HG02798 (cell line): ENCODE results near the gene PADI6.
"Not testable (repeated sequence)": the region's sequence is repeated elsewhere in the genome, so short reads cannot be mapped to it uniquely, and the experiment has no call there.

Source experiments
- ATAC-seq: cut with Tn5 transposase; IDR thresholded peaks from one replicate; pipeline ENCODE4 v1.9.1; 2021; ENCODE audit warnings: mild to moderate bottlenecking; ENCODE audit not compliant: unreplicated experiment, poor library complexity

Gene PADI6

GRCh38 chr1:17371896-17372295, at the start of gene PADI6:
TSS of gene PADI6 (plus strand) at chr1:17372196. CDS start at chr1:17372246, 50 bp downstream.
- no peak for ATAC-seq

GRCh38 chr1:17328855-17329254, 43.1 kb upstream of the PADI6 start:
- no peak for ATAC-seq

- no peak for ATAC-seq
Measured at GRCh38 chr1:17329610-17330009, 42.4 kb upstream of the PADI6 start.

GRCh38 chr1:17330856-17331255, 41.1 kb upstream of the PADI6 start:
- no peak for ATAC-seq

- ATAC-seq: no peak
Measured at GRCh38 chr1:17333081-17333480, 38.9 kb upstream of the PADI6 start.

GRCh38 chr1:17335821-17336710, 35.9 kb upstream of the PADI6 start:
- ATAC-seq: no peak

- ATAC-seq: no peak
Measured at GRCh38 chr1:17338706-17339493, 33.1 kb upstream of the PADI6 start.

GRCh38 chr1:17339521-17339920, 32.5 kb upstream of the PADI6 start:
- no peak for ATAC-seq

- no peak for ATAC-seq
Measured at GRCh38 chr1:17340358-17340757, 31.6 kb upstream of the PADI6 start.

- ATAC-seq: no peak
Measured at GRCh38 chr1:17342014-17342441, 30.0 kb upstream of the PADI6 start.

GRCh38 chr1:17345506-17345905, 26.5 kb upstream of the PADI6 start:
- not testable (repeated sequence) for ATAC-seq

GRCh38 chr1:17346046-17346789, 25.8 kb upstream of the PADI6 start:
- no peak for ATAC-seq

- ATAC-seq: no peak
Measured at GRCh38 chr1:17347769-17348592, 24.0 kb upstream of the PADI6 start.

GRCh38 chr1:17348593-17349234, 23.3 kb upstream of the PADI6 start:
- no peak for ATAC-seq

- no peak for ATAC-seq
Measured at GRCh38 chr1:17350083-17350482, 21.9 kb upstream of the PADI6 start.

- ATAC-seq: no peak
Measured at GRCh38 chr1:17350928-17351446, 21.0 kb upstream of the PADI6 start.

GRCh38 chr1:17351598-17352324, 20.2 kb upstream of the PADI6 start:
- ATAC-seq: no peak

GRCh38 chr1:17352419-17352909, 19.5 kb upstream of the PADI6 start:
- no peak for ATAC-seq
